HepG2 (cell line): ENCODE measurements around the gene UBE2Q2. TPM values are rescaled to one million over a fixed set of nuclear protein-coding genes. Genes with fewer than 3 reads are reported as not detected.

Experiments used
- ATAC-seq: fragments of 200-7000 bp; cut with Tn5 transposase; 3 replicates; pipeline ENCODE4 v1.9.1; 2020; ENCODE audit warnings: mild to moderate bottlenecking, moderate library complexity
- BruUV-seq: library from RNA; stranded (reverse); fragments of 400-500 nt; replicated peaks from 2 replicates; lab custom pipeline; 2021; lab: Mats Ljungman, UMichigan
- CTCF ChIA-PET: fragments of 300-600 bp; formaldehyde crosslinking; extraction: SDS; loops from one replicate; lab custom pipeline; 2021; ENCODE audit warnings: low total read pairs, inconsistent platforms, low intra/inter-chr PET ratio; lab: Yijun Ruan, JAX
- POLR2A ChIA-PET: fragments of 350-600 bp; sonication (Branson Sonifier 250); formaldehyde crosslinking; loops from one replicate; lab custom pipeline; 2020; ENCODE audit warnings: antibody characterized with exemption, inconsistent platforms; lab: Yijun Ruan, JAX
- DNase-seq: peaks from one replicate; pipeline ENCODE4 v3.0.0-alpha.2; 2015; ENCODE audit warnings: low spot score
- FAIRE-seq: peaks from 3 replicates; lab custom pipeline; 2011; peaks lifted over from hg19 to GRCh38; lab: Jason Lieb, UNC
- H2AFZ ChIP-seq: one replicate; pipeline ENCODE4 v1.6.1; 2011; ENCODE audit warnings: low read length, inconsistent platforms
- H3K27ac ChIP-seq: fragments of 300-600 bp; 3 replicates; pipeline ENCODE4 v1.8.0; 2011; ENCODE audit warnings: mixed run types, mild to moderate bottlenecking, mixed read lengths, low read length, inconsistent platforms; ENCODE audit not compliant: insufficient read depth; ENCODE audit errors: extremely low read length
- H3K27me3 ChIP-seq, 2 experiments: fragments of 200-600 bp in 1 of 2; 2 replicates in 1 of 2; 3 replicates in 1 of 2; pipeline versions ENCODE4 v1.6.0 to v1.8.0; 2011; ENCODE audit warnings: low read length in 2 of 2, mild to moderate bottlenecking in 2 of 2, moderate library complexity in 2 of 2, inconsistent platforms in 1 of 2; ENCODE audit not compliant: insufficient read depth in 2 of 2, control insufficient read depth in 1 of 2
- H3K36me3 ChIP-seq, 2 experiments: fragments of 200-600 bp in 1 of 2; replicated peaks in 1 of 2; 2 replicates in 1 of 2; 3 replicates in 1 of 2; pipeline versions ENCODE4 v1.5.1 to v1.8.0; 2011; ENCODE audit warnings: low read length in 2 of 2, inconsistent platforms in 1 of 2; ENCODE audit not compliant: insufficient read depth in 2 of 2, control insufficient read depth in 1 of 2
- H3K4me1 ChIP-seq: 2 replicates; pipeline ENCODE4 v1.5.1; 2012; ENCODE audit warnings: low read length, inconsistent platforms; ENCODE audit not compliant: insufficient read depth
- H3K4me2 ChIP-seq: 2 replicates; pipeline ENCODE4 v1.6.0; 2011; ENCODE audit warnings: low read depth, low read length, inconsistent platforms
- H3K4me3 ChIP-seq, 3 experiments: fragments of 200-600 bp in 1 of 3; sonication (generic), shearing (Covaris generic) in 1 of 3; replicated peaks in 1 of 3; 2 replicates each; pipeline ENCODE4 v1.5.1; 2011 to 2016; ENCODE audit warnings: low read length in 3 of 3, inconsistent platforms in 2 of 3, low read depth in 2 of 3, mild to moderate bottlenecking in 2 of 3, control low read depth in 1 of 3, mixed read lengths in 1 of 3; ENCODE audit not compliant: insufficient read depth in 1 of 3
- H3K79me2 ChIP-seq: one replicate; pipeline ENCODE4 v1.6.1; 2011; ENCODE audit warnings: low read length, inconsistent platforms; ENCODE audit not compliant: insufficient read depth
- H3K9ac ChIP-seq: 2 replicates; pipeline ENCODE4 v1.6.0; 2011; ENCODE audit warnings: mild to moderate bottlenecking, low read depth, low read length, inconsistent platforms; ENCODE audit not compliant: insufficient read depth
- H3K9me3 ChIP-seq: 2 replicates; pipeline ENCODE4 v1.5.1; 2012; ENCODE audit warnings: mild to moderate bottlenecking, low read length
- H4K20me1 ChIP-seq: 2 replicates; pipeline ENCODE4 v1.6.0; 2011; ENCODE audit warnings: inconsistent platforms, mild to moderate bottlenecking, low read length, moderate library complexity; ENCODE audit not compliant: insufficient read depth
- ARID5B ChIP-seq: IDR thresholded peaks from 2 replicates; pipeline ENCODE4 v1.4.0; 2020; ENCODE audit warnings: mild to moderate bottlenecking, missing genetic modification reagents
- CREB3 ChIP-seq: sonication (generic); formaldehyde crosslinking; IDR thresholded peaks from 2 replicates; pipeline ENCODE4 v1.5.0; 2020; ENCODE audit warnings: missing genetic modification reagents
- FOSL2 ChIP-seq: sonication (generic); formaldehyde crosslinking; IDR thresholded peaks from 2 replicates; pipeline ENCODE4 v1.4.0; 2020; ENCODE audit warnings: missing genetic modification reagents
- FOXO1 ChIP-seq: sonication (generic); formaldehyde crosslinking; IDR thresholded peaks from 2 replicates; pipeline ENCODE4 v1.4.0; 2020; ENCODE audit warnings: missing genetic modification reagents
- GTF3A ChIP-seq: sonication (generic); formaldehyde crosslinking; conservative IDR thresholded peaks from 2 replicates; pipeline ENCODE4 v1.4.0; 2020; ENCODE audit warnings: mild to moderate bottlenecking, missing genetic modification reagents
- HOXA7 ChIP-seq: sonication (generic); formaldehyde crosslinking; IDR thresholded peaks from 2 replicates; pipeline ENCODE4 v1.8.1; 2022; ENCODE audit warnings: mild to moderate bottlenecking, missing genetic modification reagents, moderate library complexity
- POGK ChIP-seq: sonication (generic); formaldehyde crosslinking; conservative IDR thresholded peaks from 2 replicates; pipeline ENCODE4 v1.8.0; 2022; ENCODE audit warnings: mild to moderate bottlenecking, moderate library complexity, missing genetic modification reagents
- TEAD2 ChIP-seq: sonication (generic); formaldehyde crosslinking; IDR thresholded peaks from 2 replicates; pipeline ENCODE4 v1.9.0; 2021; ENCODE audit warnings: missing genetic modification reagents
- YY1 ChIP-seq: IDR thresholded peaks from 2 replicates; pipeline ENCODE4 v1.6.1; 2011; ENCODE audit warnings: low read length, low read depth, moderate library complexity, mild to moderate bottlenecking; ENCODE audit not compliant: insufficient read depth, insufficient replicate concordance
- ZSCAN29 ChIP-seq: sonication (generic); formaldehyde crosslinking; conservative IDR thresholded peaks from 2 replicates; pipeline ENCODE4 v1.4.0; 2020; ENCODE audit warnings: mild to moderate bottlenecking, missing genetic modification reagents
- WGBS: methylation state at CpG from one replicate; pipeline ENCODE4 v1.1.6; 2017; ENCODE audit warnings: low lambda C conversion rate; 5-methylcytosine and 5-hydroxymethylcytosine counted together
- in situ Hi-C: cut with HindIII; loops from 2 replicates; pipeline ENCODE4 v1.10.0; 2017; ENCODE audit warnings: low pct_unique_long_range_greater_than_20kb; ENCODE audit not compliant: extremely low pct_ligation_motif_present
- intact Hi-C: fragments of 100-400 bp; cut with micrococcal nuclease; formaldehyde crosslinking; loops from one replicate; pipeline ENCODE4 v1.10.0; 2022; ENCODE audit not compliant: unreplicated experiment
- polyA plus RNA-seq, 8 experiments: library from polyadenylated mRNA; depleted of rRNA in 3 of 8; stranded (reverse) in 7 of 8; unstranded in 1 of 8; fragments of >200 nt; fragmentation: Illumina TruSeq in 4 of 8; extraction: Trizol in 4 of 8; gene quantifications; 2 replicates each; pipeline versions ENCODE4 v1.2.1 to v1.2.3, GENCODE V29; 2011 to 2016; ENCODE audit warnings: low read depth in 4 of 8, missing spikeins in 1 of 8, mixed read lengths in 1 of 8; ENCODE audit not compliant: insufficient read depth in 1 of 8
- total RNA-seq, 5 experiments: library from RNA; depleted of rRNA; stranded (reverse); fragments of >200 nt; fragmentation: Illumina TruSeq; extraction: Trizol; gene quantifications; 2 replicates each; pipeline ENCODE4 v1.2.3, GENCODE V29; 2016; ENCODE audit warnings: low read depth in 1 of 5
- TF ChIP-seq, protein P1 (sequence below): sonication (generic); formaldehyde crosslinking; IDR thresholded peaks from 2 replicates; pipeline ENCODE4 v1.5.1; 2020; ENCODE audit warnings: mild to moderate bottlenecking, missing genetic modification reagents, borderline replicate concordance

UBE2Q2 gene
- total and polyA plus RNA-seq, 2 of the 13 experiments (the other 11 are each of a cell fraction or from before 2014, with no cell fraction given): 10.6 to 20.4 TPM

GRCh38 chr15:75923756-75924155 lies 80.5 kb downstream of the UBE2Q2 start (continued):
- TF ChIP-seq POGK (no peak), FOSL2 (CRISPR knock-in tag) (no peak), ZSCAN29 (CRISPR knock-in tag) (no peak), FOXO1 (no peak), GTF3A (CRISPR knock-in tag) (no peak)

DNA sequence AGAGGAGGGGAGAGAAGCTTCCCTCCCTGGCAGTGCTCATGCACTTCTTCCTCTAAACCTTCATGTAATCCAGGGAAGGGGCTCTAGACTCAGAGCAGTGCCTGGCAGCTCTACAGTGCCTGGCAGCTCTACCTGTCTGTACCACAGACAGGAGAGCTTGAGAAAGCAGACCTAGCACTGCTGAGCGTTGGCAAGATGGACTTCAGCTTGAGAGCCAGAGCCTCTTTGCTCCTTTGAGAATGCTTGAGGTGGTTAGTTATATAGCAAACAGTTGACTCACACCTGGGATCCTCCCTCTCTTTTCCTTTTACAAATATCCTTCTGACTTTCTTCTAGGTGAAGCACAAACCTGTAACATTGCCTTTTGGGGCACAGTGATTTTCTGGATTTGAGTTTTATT lies 81.3 kb downstream of the UBE2Q2 start:
- H4K20me1 ChIP-seq: peaks cover 4% of the 10 kb centered on the region; the same call in 1 of the 2 replicates
- WGBS: no CpG with 5 or more reads among the region's 1 CpG
- no peak overlapping the region for H3K9ac ChIP-seq
- H3K4me3 ChIP-seq: no peak overlapping the region
- ChIA-PET POLR2A (no interaction called here), CTCF (no interaction called here)
- H3K27ac ChIP-seq: no peak overlapping the region
- H3K27me3 ChIP-seq: no peaks in the 10 kb centered on the region
- no TSS peak for BruUV-seq
- peaks cover 4% of the 10 kb centered on the region for H3K4me1 ChIP-seq
- FAIRE-seq (no peak), DNase-seq (no peak), ATAC-seq (no peak)
- in situ Hi-C loops: loop anchor here (10.0 kb wide), 2 partner anchors 110 to 200 kb away; a partner anchor contains a TSS
- no peak overlapping the region for H3K4me2 ChIP-seq
- intact Hi-C loops: loop anchor here (10.0 kb wide), 1 partner anchor 200 kb away; a partner anchor contains a TSS
- H3K36me3 ChIP-seq: peaks cover 5 to 71% of the 10 kb centered on the region in 2 experiments
- H3K9me3 ChIP-seq: no peaks in the 10 kb centered on the region
- no peak overlapping the region for H2AFZ ChIP-seq
- H3K79me2 ChIP-seq: peaks cover 51% of the 10 kb centered on the region
- TF ChIP-seq, protein P1, sequence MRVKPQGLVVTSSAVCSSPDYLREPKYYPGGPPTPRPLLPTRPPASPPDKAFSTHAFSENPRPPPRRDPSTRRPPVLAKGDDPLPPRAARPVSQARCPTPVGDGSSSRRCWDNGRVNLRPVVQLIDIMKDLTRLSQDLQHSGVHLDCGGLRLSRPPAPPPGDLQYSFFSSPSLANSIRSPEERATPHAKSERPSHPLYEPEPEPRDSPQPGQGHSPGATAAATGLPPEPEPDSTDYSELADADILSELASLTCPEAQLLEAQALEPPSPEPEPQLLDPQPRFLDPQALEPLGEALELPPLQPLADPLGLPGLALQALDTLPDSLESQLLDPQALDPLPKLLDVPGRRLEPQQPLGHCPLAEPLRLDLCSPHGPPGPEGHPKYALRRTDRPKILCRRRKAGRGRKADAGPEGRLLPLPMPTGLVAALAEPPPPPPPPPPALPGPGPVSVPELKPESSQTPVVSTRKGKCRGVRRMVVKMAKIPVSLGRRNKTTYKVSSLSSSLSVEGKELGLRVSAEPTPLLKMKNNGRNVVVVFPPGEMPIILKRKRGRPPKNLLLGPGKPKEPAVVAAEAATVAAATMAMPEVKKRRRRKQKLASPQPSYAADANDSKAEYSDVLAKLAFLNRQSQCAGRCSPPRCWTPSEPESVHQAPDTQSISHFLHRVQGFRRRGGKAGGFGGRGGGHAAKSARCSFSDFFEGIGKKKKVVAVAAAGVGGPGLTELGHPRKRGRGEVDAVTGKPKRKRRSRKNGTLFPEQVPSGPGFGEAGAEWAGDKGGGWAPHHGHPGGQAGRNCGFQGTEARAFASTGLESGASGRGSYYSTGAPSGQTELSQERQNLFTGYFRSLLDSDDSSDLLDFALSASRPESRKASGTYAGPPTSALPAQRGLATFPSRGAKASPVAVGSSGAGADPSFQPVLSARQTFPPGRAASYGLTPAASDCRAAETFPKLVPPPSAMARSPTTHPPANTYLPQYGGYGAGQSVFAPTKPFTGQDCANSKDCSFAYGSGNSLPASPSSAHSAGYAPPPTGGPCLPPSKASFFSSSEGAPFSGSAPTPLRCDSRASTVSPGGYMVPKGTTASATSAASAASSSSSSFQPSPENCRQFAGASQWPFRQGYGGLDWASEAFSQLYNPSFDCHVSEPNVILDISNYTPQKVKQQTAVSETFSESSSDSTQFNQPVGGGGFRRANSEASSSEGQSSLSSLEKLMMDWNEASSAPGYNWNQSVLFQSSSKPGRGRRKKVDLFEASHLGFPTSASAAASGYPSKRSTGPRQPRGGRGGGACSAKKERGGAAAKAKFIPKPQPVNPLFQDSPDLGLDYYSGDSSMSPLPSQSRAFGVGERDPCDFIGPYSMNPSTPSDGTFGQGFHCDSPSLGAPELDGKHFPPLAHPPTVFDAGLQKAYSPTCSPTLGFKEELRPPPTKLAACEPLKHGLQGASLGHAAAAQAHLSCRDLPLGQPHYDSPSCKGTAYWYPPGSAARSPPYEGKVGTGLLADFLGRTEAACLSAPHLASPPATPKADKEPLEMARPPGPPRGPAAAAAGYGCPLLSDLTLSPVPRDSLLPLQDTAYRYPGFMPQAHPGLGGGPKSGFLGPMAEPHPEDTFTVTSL (CRISPR knock-in tag): no peak
- TF ChIP-seq TEAD2 (CRISPR knock-in tag) (no peak), HOXA7 (CRISPR knock-in tag) (no peak), ARID5B (CRISPR knock-in tag) (no peak), CREB3 (CRISPR knock-in tag) (no peak), YY1 (no peak)
